GM12878 (cell line): Measurements from ENCODE around the gene SNAP29.

ENCODE experiments used
- CEBPB ChIP-seq, 2 experiments: fragments of 150-350 bp in 1 of 2; IDR thresholded peaks; 2 replicates each; pipeline ENCODE4 v1.6.1; 2012 to 2014; ENCODE audit warnings: low read depth in 2 of 2, low read length in 2 of 2, borderline replicate concordance in 1 of 2, inconsistent platforms in 1 of 2
- EZH2 ChIP-seq: IDR thresholded peaks from 2 replicates; pipeline ENCODE4 v1.6.1; 2012; ENCODE audit warnings: low read depth, mild to moderate bottlenecking, control low read depth, inconsistent platforms, low read length, borderline replicate concordance; ENCODE audit not compliant: control insufficient read depth
- RAD51 ChIP-seq: fragments of 450-650 bp; IDR thresholded peaks from 2 replicates; pipeline ENCODE4 v1.6.1; 2016; ENCODE audit warnings: moderate library complexity, mild to moderate bottlenecking, inconsistent platforms
- SPI1 ChIP-seq: IDR thresholded peaks from 2 replicates; pipeline ENCODE4 v1.6.1; 2011; ENCODE audit warnings: low read depth, mild to moderate bottlenecking, low read length, moderate library complexity, borderline replicate concordance; ENCODE audit not compliant: insufficient read depth
- SRF ChIP-seq, 2 experiments: IDR thresholded peaks; 2 replicates each; pipeline ENCODE4 v1.6.1; 2011; ENCODE audit warnings: low read depth in 2 of 2, low read length in 2 of 2, mild to moderate bottlenecking in 1 of 2, moderate library complexity in 1 of 2
- STAT3 ChIP-seq: IDR thresholded peaks from 2 replicates; pipeline ENCODE4 v1.6.1; 2011; ENCODE audit warnings: low read depth, low read length, improper control_type of control experiment
- SUZ12 ChIP-seq: fragments of 200-600 bp; sonication (generic); IDR thresholded peaks from one replicate; pipeline ENCODE4 v1.6.1; 2018; ENCODE audit warnings: antibody characterized with exemption, mild to moderate bottlenecking; ENCODE audit not compliant: unreplicated experiment
- ZNF274 ChIP-seq: IDR thresholded peaks from one replicate; pipeline ENCODE4 v1.8.0; 2011; ENCODE audit not compliant: insufficient read length, insufficient read depth
- TF ChIP-seq, protein P1 (sequence below): IDR thresholded peaks from 2 replicates; pipeline ENCODE4 v1.6.1; 2012; ENCODE audit warnings: low read depth, low read length, improper control_type of control experiment
- TF ChIP-seq, protein P2 (sequence below): fragments of 450-650 bp; IDR thresholded peaks from 2 replicates; pipeline ENCODE4 v1.6.1; 2017; ENCODE audit warnings: mild to moderate bottlenecking, moderate library complexity

DNA sequence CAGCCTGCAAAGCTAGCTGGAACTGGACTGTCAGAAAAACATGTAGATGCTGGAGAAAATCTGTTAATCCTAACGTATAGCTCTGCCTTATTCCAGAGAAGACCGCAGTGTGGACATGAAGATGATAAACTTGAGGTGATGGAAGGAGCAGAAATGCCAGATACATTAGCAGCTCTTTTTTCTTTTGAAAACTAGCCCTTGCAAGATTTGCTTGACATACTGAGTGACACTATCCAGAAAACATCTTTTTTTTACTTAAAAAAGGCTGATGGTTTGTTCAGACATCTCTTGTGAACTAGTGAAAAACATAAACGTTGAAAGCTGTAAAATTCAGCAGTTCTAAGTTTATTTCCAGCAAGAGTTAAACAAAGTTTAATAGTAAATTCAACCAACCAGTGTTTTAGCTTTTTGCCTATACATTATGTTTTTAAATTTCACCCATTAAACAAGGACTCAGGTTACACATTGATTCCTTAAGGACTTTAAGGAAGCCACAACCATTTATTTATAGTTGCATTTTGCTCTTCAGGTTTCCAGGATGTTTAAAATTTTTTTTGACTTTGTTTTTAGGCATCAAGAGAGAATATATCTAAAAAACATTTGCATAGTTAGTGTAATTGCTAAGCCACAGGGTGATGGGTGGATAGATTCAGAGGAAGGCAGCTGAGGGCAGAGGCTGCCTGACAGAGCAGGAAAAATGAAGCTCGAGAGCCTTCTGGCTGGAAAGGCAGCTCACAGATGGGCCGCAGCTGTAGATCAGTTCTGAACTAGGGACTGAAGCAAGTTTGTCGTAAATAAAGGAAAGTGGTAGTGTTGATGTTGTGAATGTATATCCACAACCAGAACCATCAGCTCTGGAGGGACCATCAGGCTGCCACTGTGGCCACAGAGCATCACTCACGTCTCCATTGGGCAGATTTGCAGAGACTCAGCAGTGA is 9.5 kb downstream of the SNAP29 start:
- TF ChIP-seq RAD51 (no peak), STAT3 (no peak), SUZ12 (no peak), EZH2 (no peak), ZNF274 (no peak), SRF (IDR thresholded peaks at IDR 0.05; ENCODE audit: low read depth in 2 of 2, low read length in 2 of 2) (no peak), CEBPB (IDR thresholded peaks at IDR 0.05; ENCODE audit: borderline replicate concordance in 1 of 2, low read depth in 2 of 2, low read length in 2 of 2) (no peak), SPI1 (no peak)
- TF ChIP-seq, protein P1, sequence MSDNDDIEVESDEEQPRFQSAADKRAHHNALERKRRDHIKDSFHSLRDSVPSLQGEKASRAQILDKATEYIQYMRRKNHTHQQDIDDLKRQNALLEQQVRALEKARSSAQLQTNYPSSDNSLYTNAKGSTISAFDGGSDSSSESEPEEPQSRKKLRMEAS: no peak
- TF ChIP-seq, protein P2, sequence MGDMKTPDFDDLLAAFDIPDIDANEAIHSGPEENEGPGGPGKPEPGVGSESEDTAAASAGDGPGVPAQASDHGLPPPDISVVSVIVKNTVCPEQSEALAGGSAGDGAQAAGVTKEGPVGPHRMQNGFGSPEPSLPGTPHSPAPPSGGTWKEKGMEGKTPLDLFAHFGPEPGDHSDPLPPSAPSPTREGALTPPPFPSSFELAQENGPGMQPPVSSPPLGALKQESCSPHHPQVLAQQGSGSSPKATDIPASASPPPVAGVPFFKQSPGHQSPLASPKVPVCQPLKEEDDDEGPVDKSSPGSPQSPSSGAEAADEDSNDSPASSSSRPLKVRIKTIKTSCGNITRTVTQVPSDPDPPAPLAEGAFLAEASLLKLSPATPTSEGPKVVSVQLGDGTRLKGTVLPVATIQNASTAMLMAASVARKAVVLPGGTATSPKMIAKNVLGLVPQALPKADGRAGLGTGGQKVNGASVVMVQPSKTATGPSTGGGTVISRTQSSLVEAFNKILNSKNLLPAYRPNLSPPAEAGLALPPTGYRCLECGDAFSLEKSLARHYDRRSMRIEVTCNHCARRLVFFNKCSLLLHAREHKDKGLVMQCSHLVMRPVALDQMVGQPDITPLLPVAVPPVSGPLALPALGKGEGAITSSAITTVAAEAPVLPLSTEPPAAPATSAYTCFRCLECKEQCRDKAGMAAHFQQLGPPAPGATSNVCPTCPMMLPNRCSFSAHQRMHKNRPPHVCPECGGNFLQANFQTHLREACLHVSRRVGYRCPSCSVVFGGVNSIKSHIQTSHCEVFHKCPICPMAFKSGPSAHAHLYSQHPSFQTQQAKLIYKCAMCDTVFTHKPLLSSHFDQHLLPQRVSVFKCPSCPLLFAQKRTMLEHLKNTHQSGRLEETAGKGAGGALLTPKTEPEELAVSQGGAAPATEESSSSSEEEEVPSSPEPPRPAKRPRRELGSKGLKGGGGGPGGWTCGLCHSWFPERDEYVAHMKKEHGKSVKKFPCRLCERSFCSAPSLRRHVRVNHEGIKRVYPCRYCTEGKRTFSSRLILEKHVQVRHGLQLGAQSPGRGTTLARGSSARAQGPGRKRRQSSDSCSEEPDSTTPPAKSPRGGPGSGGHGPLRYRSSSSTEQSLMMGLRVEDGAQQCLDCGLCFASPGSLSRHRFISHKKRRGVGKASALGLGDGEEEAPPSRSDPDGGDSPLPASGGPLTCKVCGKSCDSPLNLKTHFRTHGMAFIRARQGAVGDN: no peak
